LHCN-M2 (cell line): ENCODE measurements around the gene NFKBIZ. TPM values are rescaled to one million over a fixed set of nuclear protein-coding genes. Genes with fewer than 3 reads are reported as not detected.
A peak's percentile ranks its signal among the peaks of the same experiment; 100 is the strongest.
"Not testable (repeated sequence)": the region's sequence is repeated elsewhere in the genome, so short reads cannot be mapped to it uniquely, and the experiment has no call there.

Source experiments
- DNase-seq: peaks from one replicate; pipeline ENCODE4 v3.0.0-alpha.2; 2012; ENCODE audit warnings: low read depth
- total RNA-seq: library from RNA; depleted of rRNA; stranded (reverse); fragments of >200 nt; gene quantifications from 2 replicates; pipeline ENCODE4 v1.2.3, GENCODE V29; 2014

The NFKBIZ gene
- total RNA-seq, 1 experiment from 2014 or later = 23.0 TPM

- DNase-seq = peak; percentile 61
These were observed 24.3 kb downstream of the NFKBIZ start for GRCh38 chr3:101873619-101874018.

GRCh38 chr3:101876142-101876541 is 26.8 kb downstream of the NFKBIZ start:
- no peak for DNase-seq

GRCh38 chr3:101878589-101878988 is 29.3 kb downstream of the NFKBIZ start:
- no peak for DNase-seq

- no peak for DNase-seq
These were observed 29.8 kb downstream of the NFKBIZ start for GRCh38 chr3:101879102-101879501.

- no peak for DNase-seq
These were observed 30.4 kb downstream of the NFKBIZ start for GRCh38 chr3:101879623-101880284.

- DNase-seq = no peak
These were observed 35.5 kb downstream of the NFKBIZ start for GRCh38 chr3:101884776-101885175.

- not testable (repeated sequence) for DNase-seq
These were observed 36.3 kb downstream of the NFKBIZ start for GRCh38 chr3:101885584-101885983.

- DNase-seq = no peak
These were observed 37.3 kb downstream of the NFKBIZ start for GRCh38 chr3:101886626-101887025.

DNA sequence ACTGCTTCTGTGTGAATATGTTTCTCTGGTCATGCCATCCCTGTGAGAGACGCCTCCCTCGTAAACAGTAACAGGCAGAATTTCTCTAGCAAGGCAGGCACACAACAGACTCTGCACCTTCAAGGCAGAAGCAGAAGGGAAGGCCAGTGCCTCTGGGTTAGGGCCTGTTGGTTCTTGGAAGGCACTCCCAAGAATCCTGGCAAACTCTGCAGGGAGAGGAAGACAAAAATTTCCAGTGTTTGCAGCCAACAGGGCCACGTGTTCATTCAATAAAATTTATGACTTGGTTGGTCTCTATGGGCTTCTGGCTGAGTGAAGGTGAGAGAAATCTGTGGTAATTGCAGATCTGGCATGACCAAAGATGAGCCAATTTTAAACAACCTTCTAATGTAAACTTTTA is 39.3 kb downstream of the NFKBIZ start:
- no peak for DNase-seq

- peak; percentile 44 for DNase-seq
These were observed 41.4 kb downstream of the NFKBIZ start for GRCh38 chr3:101890716-101891115.

DNA sequence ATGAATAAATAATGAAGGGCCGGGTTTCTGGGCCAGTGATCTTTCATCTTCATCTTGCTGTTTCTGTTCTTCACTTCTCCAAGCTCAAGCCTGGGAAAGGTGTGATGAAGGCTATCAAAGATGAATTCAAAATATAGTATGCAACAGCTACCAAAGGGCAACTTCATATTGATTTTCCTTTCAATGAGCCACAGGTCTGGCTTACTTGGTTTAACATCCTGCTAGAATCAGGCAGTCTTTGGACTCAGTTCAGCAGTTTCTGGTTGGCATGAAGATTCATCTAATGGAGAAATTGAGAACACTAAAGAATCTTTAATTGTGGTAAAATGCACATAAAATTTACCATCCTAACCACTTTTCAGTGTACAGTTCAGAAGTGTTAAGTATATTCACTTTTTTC is 43.3 kb downstream of the NFKBIZ start:
- no peak for DNase-seq

DNA sequence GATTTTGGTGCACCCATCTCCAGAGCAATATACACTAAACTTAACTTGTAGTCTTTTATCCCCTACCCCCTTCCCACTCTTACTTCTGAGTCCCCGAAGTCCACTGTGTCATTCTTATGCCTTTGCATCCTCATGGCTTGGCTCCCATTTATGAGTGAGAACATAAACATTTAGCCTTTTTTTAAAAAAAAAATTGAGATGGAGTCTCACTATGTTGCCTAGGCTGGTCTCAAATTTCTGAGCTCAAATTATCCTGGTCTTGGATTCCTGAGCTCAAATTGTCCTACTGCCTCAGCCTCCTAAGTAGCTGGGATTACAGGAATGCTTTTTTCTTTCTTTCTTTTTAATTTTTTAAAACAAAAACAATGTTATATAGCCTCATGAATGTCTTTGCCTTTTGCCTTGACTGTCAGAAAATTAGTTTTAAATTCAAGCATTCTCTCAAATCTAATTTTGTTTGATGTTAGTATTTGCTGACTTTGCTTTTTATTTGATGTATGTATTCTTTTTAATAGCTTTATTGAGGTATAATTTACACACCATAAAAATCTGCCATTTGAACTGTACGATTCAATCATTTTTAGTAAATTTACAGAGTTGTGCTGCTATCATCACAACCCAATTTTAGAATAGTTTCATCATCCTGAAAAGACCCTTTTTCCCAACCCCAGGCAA is 46.9 kb downstream of the NFKBIZ start:
- DNase-seq = no peak

- no peak for DNase-seq
These were observed 47.7 kb downstream of the NFKBIZ start for GRCh38 chr3:101897013-101897412.

- DNase-seq = no peak
These were observed 48.7 kb downstream of the NFKBIZ start for GRCh38 chr3:101898039-101898438.

DNA sequence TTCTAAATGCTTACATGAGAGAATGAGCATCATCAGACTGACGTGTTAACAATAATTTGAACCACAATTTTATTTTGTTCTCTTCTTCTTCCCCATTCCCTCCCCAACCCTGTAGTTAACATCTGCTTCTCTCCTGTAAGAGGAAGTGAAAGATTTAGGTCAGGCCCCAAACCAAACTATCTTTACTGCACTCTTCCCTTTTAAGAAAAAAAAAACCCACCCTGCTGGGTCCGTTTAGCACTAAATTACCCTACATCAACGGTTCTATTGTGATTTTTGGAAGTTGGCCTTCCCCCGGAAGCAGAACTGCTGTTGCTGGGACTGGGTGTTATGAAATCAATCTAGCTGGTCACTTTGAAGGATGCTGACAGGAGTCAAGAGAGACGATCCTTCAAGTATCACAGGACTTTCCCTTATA is 49.4 kb downstream of the NFKBIZ start:
- DNase-seq = no peak

DNA sequence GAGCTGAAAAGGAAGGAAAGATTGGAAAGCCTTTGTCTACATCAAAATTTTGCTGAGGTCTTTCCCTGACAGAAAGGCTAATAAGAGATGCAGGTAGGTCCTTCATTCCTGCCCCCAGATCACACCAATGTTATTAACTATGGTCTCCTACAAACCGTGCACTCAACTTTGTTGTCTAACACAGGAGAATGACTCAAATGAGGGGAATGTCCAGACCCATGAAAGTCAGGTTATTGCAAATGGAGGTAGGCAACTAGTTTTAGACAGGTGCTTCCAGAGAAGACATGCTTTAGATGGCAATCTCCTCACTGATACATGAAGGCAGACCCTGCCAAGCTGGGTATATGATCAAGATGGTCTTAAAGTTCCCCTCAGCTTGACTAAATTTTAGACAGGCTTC is 51.0 kb downstream of the NFKBIZ start:
- DNase-seq = no peak

GRCh38 chr3:101900736-101901135 is 51.4 kb downstream of the NFKBIZ start:
- no peak for DNase-seq

DNA sequence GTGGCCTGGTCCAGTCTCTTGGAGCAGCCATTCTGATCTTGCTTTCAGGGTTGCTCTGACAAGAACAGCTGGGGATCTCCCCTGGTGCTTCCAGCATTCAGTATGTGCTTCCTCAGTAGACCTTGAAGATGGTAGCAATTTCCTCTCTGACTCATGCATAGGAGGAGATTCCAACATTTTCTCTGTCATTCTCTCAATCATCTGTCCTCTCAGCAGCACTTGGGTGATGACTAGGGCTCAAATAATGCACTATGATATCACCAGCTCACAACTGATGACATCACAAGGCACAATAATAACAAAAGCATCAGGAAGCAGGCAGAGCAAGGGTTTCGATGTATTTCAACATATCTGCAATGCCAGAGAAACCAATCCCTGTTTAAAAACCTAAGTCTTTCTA is 52.7 kb downstream of the NFKBIZ start:
- peak; percentile 97 for DNase-seq

DNA sequence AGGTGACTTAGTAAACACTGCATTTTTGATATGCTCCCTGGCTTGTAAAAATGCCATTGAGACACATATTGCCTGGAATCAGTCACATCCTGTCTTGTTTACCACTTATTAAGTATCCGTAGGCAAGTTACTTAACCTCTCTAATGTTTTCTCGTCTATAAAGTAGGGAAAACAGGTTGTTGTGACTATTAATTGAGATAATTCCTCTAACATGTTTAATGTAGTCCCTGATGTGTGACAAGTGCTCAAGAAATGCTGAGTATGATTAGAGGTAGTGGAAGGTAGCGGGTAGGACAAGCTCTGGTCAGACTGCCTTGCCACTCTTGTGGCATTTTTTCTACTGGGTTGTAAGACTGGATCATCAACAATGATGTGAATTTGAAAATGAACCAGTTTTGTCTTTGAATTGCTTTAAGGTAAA is 54.1 kb downstream of the NFKBIZ start:
- no peak for DNase-seq

DNA sequence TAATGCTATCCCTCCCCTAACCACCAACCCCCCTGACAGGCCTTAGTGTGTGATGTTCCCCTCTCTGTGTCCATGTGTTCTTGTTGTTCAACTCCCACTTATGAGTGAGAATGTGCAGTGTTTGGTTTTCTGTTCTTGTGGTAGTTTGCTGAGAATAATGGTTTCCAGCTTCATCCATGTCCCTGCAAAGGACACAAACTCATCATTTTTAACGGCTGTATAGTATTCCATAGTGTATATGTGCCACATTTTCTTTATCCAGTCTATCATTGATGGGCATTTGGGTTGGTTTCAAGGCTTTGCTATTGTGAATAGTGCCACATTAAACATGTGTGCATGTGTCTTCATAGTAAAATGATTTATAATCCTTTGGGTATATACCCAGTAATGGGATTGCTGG is 56.3 kb downstream of the NFKBIZ start:
- DNase-seq = not testable (repeated sequence)
